Globus pallidus (tissue), 1 donor: ENCODE results near the gene CRTC2.
"Not testable (repeated sequence)": the region's sequence is repeated elsewhere in the genome, so short reads cannot be mapped to it uniquely, and the experiment has no call there.

Experiments used
- DNase-seq: peaks from one replicate; pipeline ENCODE4 v3.0.0-alpha.2; 2015; ENCODE audit warnings: low spot score

CRTC2 gene

DNA sequence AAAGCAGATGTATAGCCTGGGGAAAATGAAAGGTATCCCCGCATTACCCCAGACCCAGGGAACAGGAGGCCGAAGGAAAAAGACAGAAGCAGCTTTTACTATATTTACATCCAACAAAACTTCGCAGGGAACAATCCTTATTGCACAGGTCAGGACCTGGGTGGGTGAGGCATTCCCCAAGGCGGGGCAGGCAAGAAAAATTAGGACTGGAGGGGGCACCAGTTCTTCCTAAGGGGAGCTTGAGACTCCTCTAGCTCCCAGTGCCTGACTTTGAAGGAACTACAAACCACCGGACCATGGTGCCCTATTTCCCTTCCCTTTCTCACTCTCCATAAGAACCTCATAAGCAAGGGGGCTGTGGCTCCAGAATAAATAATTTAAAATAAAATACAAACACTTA is 29.0 kb downstream of the CRTC2 start:
- no peak for DNase-seq

GRCh38 chr1:153928791-153929341 is 29.5 kb downstream of the CRTC2 start:
- peak; percentile 96 for DNase-seq

DNA sequence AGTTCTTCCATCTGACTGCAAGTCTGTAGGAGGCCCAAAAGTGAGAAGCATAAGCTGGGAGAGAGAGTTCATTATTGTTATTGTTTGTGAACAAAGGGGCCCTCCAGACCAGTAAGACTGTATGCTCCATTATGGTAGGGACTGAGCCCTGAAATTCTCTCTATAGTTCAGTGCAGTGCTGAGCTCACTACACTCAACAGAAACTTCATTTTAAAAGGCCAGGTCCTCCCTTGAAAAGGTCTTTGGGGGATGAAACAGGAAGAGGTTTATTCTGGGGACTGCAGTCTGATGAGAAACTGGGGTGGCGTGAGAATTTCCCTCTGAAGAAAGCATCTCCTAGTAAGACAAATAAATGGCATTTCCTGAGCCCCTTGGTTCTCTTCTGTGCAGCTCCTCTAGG is 30.2 kb downstream of the CRTC2 start:
- DNase-seq: peak; percentile 47

DNA sequence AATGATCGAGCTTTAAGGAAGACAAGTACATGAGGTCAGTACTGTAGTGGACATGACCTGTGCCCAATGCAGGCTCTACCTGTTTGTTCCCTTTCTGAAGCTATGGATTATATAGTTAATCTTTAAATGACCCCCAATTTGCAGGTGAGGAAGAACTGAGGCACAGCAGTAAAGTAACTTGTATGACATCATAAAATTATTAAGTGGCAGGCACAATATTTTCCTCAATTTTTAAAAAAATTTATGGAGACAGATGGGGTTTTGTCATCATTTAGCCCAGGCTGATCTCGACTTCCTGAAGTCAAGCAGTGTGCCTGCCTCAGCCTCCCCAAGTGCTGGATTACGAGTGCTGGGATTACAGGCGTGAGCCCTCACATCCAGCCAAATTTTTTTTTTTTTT is 32.0 kb downstream of the CRTC2 start:
- no peak for DNase-seq

DNA sequence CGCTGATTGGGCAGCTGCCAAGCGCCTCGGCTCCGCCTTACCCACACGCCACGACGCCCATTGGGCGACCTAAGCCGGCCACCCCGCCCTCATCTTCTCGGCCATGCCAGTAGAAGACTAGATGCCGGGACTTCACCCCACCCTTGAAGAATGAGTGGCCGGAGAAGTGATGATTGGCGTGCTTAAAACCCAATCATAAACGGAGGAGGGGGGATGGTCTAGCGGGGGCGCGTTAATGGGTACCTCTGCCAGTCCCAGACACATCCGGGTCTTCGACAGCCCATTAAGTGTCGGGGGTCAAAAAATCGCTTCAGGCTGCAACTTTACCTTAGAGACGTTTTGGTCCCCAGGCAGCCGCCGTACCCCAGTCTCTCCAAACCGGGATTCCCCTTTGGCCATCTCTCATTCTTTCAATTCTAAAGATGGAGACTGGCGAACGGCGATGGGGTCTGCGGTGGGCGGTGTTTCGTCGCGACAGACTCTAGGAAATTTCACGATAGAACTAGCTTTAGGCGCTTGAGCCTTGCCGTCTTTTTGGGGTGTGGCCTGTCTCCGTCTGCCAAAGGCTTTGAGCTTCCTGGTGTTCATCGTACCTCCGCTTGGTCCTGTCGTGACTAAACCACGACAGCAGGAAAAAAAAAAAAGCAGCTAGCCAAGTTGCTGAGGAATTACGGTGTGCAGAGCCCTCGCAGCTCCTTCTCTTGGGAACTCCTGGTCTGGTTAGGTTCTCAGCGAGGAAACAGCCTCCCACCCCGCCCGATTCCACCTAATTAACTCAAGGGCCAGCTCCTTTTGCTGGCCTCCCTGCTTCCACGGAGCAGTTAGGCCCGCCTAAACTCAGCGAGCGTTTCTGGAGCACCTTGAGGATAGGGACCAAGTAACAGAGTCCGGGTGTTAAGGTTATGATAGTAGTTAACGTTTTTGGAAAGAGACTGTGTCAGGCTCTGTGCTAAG is 35.2 kb downstream of the CRTC2 start, which contains the start of gene GATAD2B:
TSS of gene GATAD2B (minus strand) at position 1 of the 954 bp plus-strand sequence. CDS start 94,625 bp downstream, outside the sequence.
- DNase-seq: peak; percentile 100

DNA sequence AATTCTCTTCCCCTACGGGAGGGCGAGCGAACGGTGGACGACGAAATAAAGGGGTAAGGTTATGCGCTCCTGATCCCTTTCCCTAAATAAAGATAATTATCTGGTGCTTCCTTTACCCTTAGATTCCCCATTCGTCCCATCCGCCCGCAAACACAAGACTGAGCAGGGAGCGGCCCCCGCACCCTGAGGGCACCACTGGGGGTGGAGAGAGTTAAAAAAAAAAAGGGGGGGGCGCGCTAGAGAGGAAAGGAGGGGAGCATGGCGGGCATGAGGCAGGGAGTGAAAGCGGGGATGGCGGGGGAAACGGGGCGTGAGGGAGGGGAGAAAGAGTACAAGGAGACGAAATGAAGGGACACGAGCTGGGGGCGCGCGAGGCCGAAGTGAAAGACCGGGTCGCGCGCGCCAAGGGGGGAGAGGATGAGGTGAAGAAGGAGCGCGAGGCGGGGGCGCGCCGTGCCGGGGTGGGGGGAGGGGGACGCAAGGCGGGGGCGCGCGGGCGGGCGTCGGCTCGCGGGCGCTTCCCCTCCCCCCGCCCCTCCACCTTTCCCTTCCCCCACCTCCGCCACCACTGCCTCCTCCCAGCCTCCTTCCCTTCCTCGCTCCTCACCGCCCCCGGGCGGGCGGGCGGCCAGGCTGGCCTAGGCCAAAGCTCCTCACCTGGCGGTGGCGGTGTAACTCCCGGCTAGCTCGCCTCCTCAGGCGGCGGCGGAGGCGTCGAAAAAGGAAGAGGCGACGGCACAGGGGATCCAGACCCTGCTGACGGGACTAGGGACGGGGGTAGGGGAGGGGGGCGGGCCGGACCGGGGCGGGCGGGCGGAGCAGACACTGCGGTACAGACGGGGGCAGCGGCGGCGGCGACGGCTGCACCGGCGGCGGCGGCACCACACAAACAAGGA is 36.1 kb downstream of the CRTC2 start:
- peak; percentile 46 for DNase-seq

DNA sequence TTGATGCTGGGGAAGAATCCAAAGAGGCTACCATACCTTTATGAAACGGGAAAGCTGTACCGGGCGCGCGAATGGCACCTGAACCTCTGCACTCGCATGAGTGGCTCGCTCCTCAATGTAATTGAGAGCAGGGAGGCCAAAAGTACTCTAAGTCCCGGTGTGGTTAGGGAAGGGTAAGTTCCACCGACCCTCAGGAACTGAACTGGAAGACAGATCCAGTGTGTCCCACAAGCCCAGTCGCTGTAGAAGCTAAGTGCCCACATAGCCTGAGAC is 36.7 kb downstream of the CRTC2 start:
- no peak for DNase-seq

GRCh38 chr1:153921080-153921802 is 37.2 kb downstream of the CRTC2 start:
- no peak for DNase-seq

GRCh38 chr1:153919876-153920852 is 38.2 kb downstream of the CRTC2 start:
- no peak for DNase-seq

GRCh38 chr1:153916297-153916696 is 42.1 kb downstream of the CRTC2 start:
- DNase-seq: no peak

DNA sequence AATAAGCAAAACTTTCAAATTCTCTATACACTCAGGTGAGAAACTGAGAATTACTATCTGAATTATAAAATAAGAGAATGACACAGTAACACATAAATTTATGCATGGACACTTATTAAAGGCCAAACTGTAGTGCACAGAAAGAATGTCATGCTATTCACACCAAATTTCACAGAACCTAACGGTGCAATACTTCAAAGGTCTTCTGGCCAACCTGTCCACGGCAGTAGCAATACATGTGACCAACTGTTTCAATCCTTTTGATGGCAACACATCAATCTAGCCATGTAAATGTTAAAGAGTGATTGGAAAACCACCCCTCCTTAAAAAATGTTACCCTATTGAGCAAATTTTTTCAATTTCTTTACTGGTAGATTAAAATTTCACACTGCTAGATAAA is 46.1 kb downstream of the CRTC2 start:
- no peak for DNase-seq

DNA sequence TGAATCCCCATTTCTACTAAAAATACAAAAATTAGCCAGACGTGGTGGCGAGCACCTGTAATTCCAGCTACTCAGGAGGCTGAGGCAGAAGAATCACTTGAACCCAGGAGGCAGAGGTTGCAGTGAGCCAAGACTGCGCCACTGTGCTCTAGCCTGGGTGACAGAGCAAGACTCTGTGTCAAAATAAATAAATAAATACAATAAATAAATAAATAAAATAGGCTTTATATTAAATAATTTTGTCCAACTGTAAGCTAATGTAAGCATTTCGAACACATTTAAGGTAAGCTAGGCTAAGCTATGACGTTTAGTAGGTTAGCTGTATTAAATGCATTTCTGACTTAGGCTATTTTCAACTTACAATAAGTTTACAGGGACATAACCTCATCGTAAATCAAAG is 47.9 kb downstream of the CRTC2 start:
- DNase-seq: not testable (repeated sequence)

- no peak for DNase-seq
Observed at GRCh38 chr1:153908071-153908470, 50.3 kb downstream of the CRTC2 start.

GRCh38 chr1:153907134-153907533 is 51.3 kb downstream of the CRTC2 start:
- DNase-seq: no peak

DNA sequence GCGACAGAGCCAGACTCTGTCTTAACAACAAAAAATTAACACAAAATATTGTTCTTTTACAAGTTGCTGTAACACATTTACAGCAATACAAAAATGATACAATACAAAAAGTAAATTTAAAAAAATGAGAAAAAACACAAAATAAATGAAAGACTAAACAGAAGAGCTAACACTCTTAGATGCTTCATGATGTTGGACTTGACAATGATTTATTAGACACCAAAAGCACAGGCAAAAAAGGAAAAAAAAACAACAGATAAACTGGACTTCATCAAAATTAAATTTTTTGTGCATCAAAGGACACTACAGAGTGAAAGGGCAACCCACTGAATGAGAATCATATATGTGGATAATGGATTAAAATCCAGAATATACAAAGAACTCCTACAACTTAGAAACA is 52.0 kb downstream of the CRTC2 start:
- DNase-seq: no peak

DNA sequence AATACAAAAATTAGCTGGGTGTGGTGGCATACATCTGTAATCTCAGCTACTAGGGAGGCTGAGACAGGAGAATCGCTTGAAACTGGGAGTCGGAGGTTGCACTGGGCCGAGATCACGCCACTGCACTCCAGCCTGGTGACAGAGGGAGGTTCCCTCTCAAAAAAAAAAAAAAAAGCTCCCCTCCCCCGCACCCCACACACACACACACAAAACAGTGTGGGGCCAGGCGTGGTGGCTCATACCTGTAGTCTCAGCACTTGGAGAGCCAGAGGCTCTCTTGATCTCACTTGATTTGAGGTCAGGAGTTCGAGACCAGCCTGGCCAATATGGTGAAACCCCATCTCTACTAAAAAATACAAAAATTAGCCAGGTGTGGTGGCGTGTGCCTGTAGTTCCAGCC is 52.5 kb downstream of the CRTC2 start:
- DNase-seq: not testable (repeated sequence)

- no peak for DNase-seq
Observed at GRCh38 chr1:153903841-153904455, 54.5 kb downstream of the CRTC2 start.

DNA sequence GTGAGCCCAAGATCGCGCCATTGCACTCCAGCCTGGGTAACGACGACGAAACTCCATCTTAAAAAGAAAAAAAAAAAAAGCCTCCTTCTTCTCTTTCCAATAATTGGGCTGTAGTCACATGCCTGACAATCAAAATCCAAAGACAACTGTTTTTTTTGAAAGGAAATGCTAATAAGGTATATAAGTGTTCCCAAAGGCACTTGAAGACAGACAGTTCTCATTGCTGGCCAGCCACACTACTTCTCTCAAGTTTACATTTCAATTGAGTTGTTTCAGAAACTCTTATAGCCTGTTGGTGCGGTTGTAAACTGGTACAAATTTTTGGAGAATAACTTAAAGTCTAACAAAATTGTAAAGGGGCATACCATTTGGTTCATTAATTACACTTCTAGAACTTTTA is 58.9 kb downstream of the CRTC2 start:
- no peak for DNase-seq
